Esophagus muscularis mucosa (tissue), 2 donors: ENCODE results near the gene PGRMC1.

ENCODE experiments used
- POLR2A ChIP-seq: fragments of 450-650 bp; IDR thresholded peaks from one replicate; pipeline ENCODE4 v1.6.1; 2017; ENCODE audit warnings: antibody characterized with exemption, moderate library complexity, mild to moderate bottlenecking, low read depth
- POLR2AphosphoS5 ChIP-seq, 2 donors: sonication (generic); formaldehyde crosslinking; IDR thresholded peaks; one replicate each; pipeline ENCODE4 v1.6.1; 2017; ENCODE audit warnings: antibody characterized with exemption in 2 of 2

- no peak for TF ChIP-seq POLR2A
- TF ChIP-seq POLR2AphosphoS5 (IDR thresholded peaks at IDR 0.05) = no peak
Observed at GRCh38 chrX:119235051-119235511, 1.0 kb upstream of the PGRMC1 start.
